ENCODE results near the gene ELAPOR1.

Gene ELAPOR1

GRCh38 chr1:109078317-109078716 is 35.6 kb upstream of the ELAPOR1 start:
- no peak for DNase-seq (ENCODE audit: low read depth, low spot score)
- no peak for TF ChIP-seq CTCF (IDR thresholded peaks at IDR 0.05; ENCODE audit: insufficient read depth, low read length, missing control alignments)
- no peak overlapping the region for H3K4me3 ChIP-seq (ENCODE audit: low read depth, low read length)
- CTCF ChIA-PET, result interaction anchor here (1.1 to 1.5 kb wide), 2 partner anchors 9 to 22 kb away, joined by 3 to 6 read pairs; no protein-coding TSS in a partner anchor
- POLR2A ChIA-PET, result no interaction called here

GRCh38 chr1:109079240-109079622 is 34.7 kb upstream of the ELAPOR1 start:
- ChIA-PET CTCF (no interaction called here), POLR2A (no interaction called here)
- no peak overlapping the region for H3K4me3 ChIP-seq (ENCODE audit: low read depth, low read length)
- no peak for DNase-seq (ENCODE audit: low read depth, low spot score)
- TF ChIP-seq CTCF (IDR thresholded peaks at IDR 0.05; ENCODE audit: insufficient read depth, low read length, missing control alignments), result no peak

GRCh38 chr1:109080441-109081082 is 33.4 kb upstream of the ELAPOR1 start:
- ChIA-PET CTCF (no interaction called here), POLR2A (no interaction called here)
- H3K4me3 ChIP-seq (ENCODE audit: low read depth, low read length), result no peak overlapping the region

GRCh38 chr1:109083501-109083900 is 30.4 kb upstream of the ELAPOR1 start:
- H3K4me3 ChIP-seq (ENCODE audit: low read depth, low read length), result no peak overlapping the region
- ChIA-PET POLR2A (interaction anchor here (3.2 kb wide), 1 partner anchor 17 kb away, joined by 12 read pairs; no protein-coding TSS in a partner anchor), CTCF (interaction anchor here (1.0 to 2.5 kb wide), 3 partner anchors 13 to 118 kb away, joined by 3 to 11 read pairs (median 3); a partner anchor contains a TSS)
- TF ChIP-seq CTCF (IDR thresholded peaks at IDR 0.05; ENCODE audit: insufficient read depth, low read length, missing control alignments), result no peak
- no peak for DNase-seq (ENCODE audit: low read depth, low spot score)

More at GRCh38 chr1:109080441-109081082, 33.4 kb upstream of the ELAPOR1 start:
- no peak for DNase-seq (ENCODE audit: low read depth, low spot score)
- TF ChIP-seq CTCF (IDR thresholded peaks at IDR 0.05; ENCODE audit: insufficient read depth, low read length, missing control alignments), result no peak

- CTCF ChIA-PET, result interaction anchor here (1.0 to 2.5 kb wide), 3 partner anchors 13 to 117 kb away, joined by 3 to 11 read pairs (median 3); a partner anchor contains a TSS
- POLR2A ChIA-PET, result interaction anchor here (3.2 kb wide), 1 partner anchor 16 kb away, joined by 12 read pairs; no protein-coding TSS in a partner anchor
- no peak for TF ChIP-seq CTCF (IDR thresholded peaks at IDR 0.05; ENCODE audit: insufficient read depth, low read length, missing control alignments)
- H3K4me3 ChIP-seq (ENCODE audit: low read depth, low read length), result no peak overlapping the region
- no peak for DNase-seq (ENCODE audit: low read depth, low spot score)
Measured at GRCh38 chr1:109083923-109084322, 30.0 kb upstream of the ELAPOR1 start.
